HFF-Myc (cell line): ENCODE measurements around the gene NARF.
A peak's percentile ranks its signal among the peaks of the same experiment; 100 is the strongest.

ENCODE experiments used
- DNase-seq: peaks from one replicate; pipeline ENCODE4 v3.0.0-alpha.2; 2011; ENCODE audit warnings: low read depth; ENCODE audit errors: extremely low read depth
- H3K4me3 ChIP-seq: replicated peaks from 2 replicates; pipeline ENCODE4 v1.5.1; 2011; ENCODE audit warnings: low read depth, mild to moderate bottlenecking, control low read depth, low read length
- CTCF ChIP-seq: IDR thresholded peaks from 2 replicates; pipeline ENCODE4 v1.5.1; 2012; ENCODE audit warnings: mild to moderate bottlenecking, low read depth, low read length, control low read depth; ENCODE audit errors: missing control alignments

NARF gene

DNA sequence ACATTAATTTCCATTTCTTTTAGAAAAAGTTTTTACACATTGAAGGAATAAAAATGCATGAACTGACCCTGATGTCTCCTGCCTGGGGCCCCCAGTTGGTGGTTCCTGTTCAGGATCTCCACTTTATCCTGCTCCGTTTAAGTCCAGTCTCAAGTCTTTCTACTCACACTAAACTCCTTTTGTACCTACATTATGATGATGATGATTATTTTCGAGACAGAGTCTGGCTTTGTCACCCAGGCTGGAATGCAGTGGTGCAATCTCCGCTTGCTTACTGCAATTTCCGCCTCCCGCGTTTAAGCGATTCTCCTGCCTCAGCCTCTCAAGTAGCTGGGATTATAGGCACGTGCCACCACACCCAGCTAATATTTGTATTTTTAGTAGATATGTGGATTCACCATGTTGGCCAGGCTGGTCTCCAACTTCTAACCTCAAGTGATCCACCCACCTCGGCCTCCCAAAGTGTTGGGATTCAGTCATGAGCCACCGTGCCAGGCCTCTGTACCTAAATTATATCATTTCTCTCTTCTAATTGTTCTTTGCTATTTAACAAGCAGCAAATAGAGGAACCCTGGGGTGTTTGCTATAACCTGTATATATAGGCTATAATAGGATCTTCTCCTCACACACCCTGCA is 58.8 kb downstream of the NARF start:
- no peak for DNase-seq
- no peak for TF ChIP-seq CTCF
- H3K4me3 ChIP-seq, result no peak overlapping the region

- no peak for TF ChIP-seq CTCF
- DNase-seq, result peak; percentile 76
- peak within 1 kb of the TSS; percentile 71 for H3K4me3 ChIP-seq
Observed at GRCh38 chr17:82518826-82519810, 60.6 kb downstream of the NARF start, which contains the start of gene FOXK2. Gene FOXK2 (plus strand): TSS chr17:82519732. CDS start chr17:82519889, 157 bp downstream.

DNA sequence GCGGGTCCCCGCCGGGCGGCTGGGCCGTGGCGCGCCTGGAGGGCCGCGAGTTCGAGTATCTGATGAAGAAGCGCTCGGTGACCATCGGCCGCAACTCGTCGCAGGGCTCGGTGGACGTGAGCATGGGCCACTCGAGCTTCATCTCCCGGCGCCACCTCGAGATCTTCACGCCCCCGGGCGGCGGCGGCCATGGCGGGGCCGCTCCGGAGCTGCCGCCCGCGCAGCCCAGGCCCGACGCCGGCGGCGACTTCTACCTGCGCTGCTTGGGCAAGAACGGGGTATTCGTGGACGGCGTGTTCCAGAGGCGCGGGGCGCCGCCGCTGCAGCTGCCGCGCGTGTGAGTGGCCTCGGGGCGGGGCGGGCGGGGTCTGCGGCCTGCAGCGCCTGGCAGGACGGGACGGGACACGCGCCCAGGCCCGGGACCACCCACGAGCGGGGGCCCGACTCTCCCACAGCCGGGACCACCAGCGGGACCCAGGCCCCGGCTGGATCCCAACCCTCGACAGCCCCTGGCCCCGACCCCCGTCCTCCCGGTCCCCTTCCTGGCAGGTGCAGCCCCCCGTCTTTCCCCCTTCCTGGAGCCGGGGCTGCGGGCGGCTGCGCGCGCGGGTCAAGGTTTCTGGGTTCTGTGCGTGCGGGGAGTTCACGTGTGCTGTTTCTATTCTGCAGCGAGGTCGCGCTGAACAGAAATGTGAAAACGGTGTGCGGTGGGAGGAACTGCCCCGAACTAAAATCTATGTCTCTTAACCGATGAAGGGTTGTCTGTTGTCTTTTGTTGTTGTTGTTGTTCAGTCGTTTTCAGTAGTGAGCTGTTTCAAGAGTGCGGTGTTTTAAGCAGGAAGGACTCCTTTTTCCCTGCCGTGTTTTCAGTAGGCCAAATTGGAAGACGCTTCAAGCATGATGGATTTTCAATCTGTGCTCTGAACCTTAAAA is 61.7 kb downstream of the NARF start:
- DNase-seq, result no peak
- H3K4me3 ChIP-seq, result peak overlapping the region; percentile 71

DNA sequence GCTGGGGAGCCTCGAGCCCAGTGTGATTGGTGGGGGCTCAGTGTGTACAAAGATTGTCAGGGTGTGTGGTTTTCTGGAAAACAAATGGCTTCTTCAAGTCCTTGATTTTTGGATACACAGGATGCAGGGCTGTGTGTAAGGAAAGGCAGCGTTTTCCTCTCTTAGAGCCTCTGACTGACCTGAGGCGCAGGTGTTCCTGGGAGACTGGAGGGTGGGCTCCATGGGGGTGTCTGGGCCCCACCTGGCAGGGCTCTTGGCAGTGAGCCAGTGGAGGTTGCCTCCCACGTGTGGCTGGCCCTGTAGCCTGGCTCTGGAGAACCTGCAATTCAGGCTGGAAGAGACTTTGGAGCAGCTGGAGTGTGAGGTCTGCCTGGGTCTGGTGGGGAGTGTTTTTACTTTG is 66.0 kb downstream of the NARF start:
- no peak for DNase-seq
- no peak for TF ChIP-seq CTCF
- H3K4me3 ChIP-seq, result no peak overlapping the region

More for the DNA sequence above, 61.7 kb downstream of the NARF start:
- no peak for TF ChIP-seq CTCF

DNA sequence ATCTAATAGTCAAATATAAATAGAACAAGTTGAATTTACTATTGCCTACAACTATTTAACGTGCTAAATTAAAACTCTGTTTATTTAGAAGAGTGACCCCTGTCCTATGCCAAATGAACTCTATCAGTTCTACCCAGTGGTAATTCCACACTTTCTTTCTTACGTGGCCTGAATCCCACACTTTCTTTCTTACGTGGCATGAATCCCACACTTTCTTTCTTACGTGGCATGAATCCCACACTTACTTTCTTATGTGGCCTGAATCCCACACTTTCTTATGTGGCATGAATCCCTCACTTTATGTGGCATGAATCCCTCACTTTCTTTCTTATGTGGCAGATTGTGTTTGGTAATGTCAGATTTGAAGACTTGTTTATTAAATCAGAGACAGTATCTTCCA is 67.2 kb downstream of the NARF start:
- H3K4me3 ChIP-seq, result no peak overlapping the region

More for the DNA sequence above, 67.2 kb downstream of the NARF start:
- DNase-seq, result no peak
- no peak for TF ChIP-seq CTCF
